ENCODE data around the gene STAMBPL1. TPM values are rescaled to one million over a fixed set of nuclear protein-coding genes. Genes with fewer than 3 reads are reported as not detected.

Gene STAMBPL1
- total RNA-seq, 1 donor from 2014 or later = 1.5 TPM

GRCh38 chr10:88922041-88922440, 42.0 kb downstream of the STAMBPL1 start:
- H3K36me3 Mint-ChIP-seq (ENCODE audit: low read depth, unreplicated experiment) = no peaks in the 10 kb centered on the region
- no peak overlapping the region for H3K4me3 Mint-ChIP-seq (ENCODE audit: unreplicated experiment)
- no peak for DNase-seq (ENCODE audit: low read depth)
- no peak for FAIRE-seq
- Histone ChIP-seq H3K4me2 (ENCODE audit: low read length) (no peak overlapping the region), H3K4me1 (ENCODE audit: insufficient read depth, low read length) (no peaks in the 10 kb centered on the region), H3K36me3 (ENCODE audit: insufficient read depth, low read length) (no peaks in the 10 kb centered on the region), H3K79me2 (ENCODE audit: insufficient read depth, low read length) (no peaks in the 10 kb centered on the region), H4K20me1 (ENCODE audit: insufficient read depth, low read length) (no peaks in the 10 kb centered on the region), H2AFZ (ENCODE audit: low read depth, low read length) (no peak overlapping the region), H3K27me3 (ENCODE audit: insufficient read depth, low read length) (no peaks in the 10 kb centered on the region), H3K27ac (ENCODE audit: low read depth, low read length) (no peak overlapping the region), H3K4me3 (ENCODE audit: insufficient read depth, low read depth, low read length) (no peak overlapping the region), H3K9ac (ENCODE audit: low read length) (no peak overlapping the region), H3K9me3 (ENCODE audit: insufficient read depth, low read depth, low read length) (no peaks in the 10 kb centered on the region)
- H3K27me3 Mint-ChIP-seq (ENCODE audit: low read depth, unreplicated experiment) = no peaks in the 10 kb centered on the region
- H3K27ac Mint-ChIP-seq (ENCODE audit: unreplicated experiment) = no peak overlapping the region
- peaks cover 7% of the 10 kb centered on the region for H3K4me1 Mint-ChIP-seq (ENCODE audit: low read depth, unreplicated experiment)
- TF ChIP-seq EZH2 (IDR thresholded peaks at IDR 0.05; ENCODE audit: insufficient read depth, low read length) (no peak), CTCF (IDR thresholded peaks at IDR 0.05; ENCODE audit: insufficient read depth, low read depth, low read length) (no peak)
- H3K9me3 Mint-ChIP-seq (ENCODE audit: unreplicated experiment) = peaks cover 2% of the 10 kb centered on the region

- Mint-ChIP-seq H3K36me3 (ENCODE audit: low read depth, unreplicated experiment) (no peaks in the 10 kb centered on the region), H3K27ac (ENCODE audit: unreplicated experiment) (no peak overlapping the region), H3K27me3 (ENCODE audit: low read depth, unreplicated experiment) (no peaks in the 10 kb centered on the region), H3K4me3 (ENCODE audit: unreplicated experiment) (no peak overlapping the region), H3K4me1 (ENCODE audit: low read depth, unreplicated experiment) (peaks cover 7% of the 10 kb centered on the region), H3K9me3 (ENCODE audit: unreplicated experiment) (peaks cover 2% of the 10 kb centered on the region)
- Histone ChIP-seq H3K9me3 (ENCODE audit: insufficient read depth, low read depth, low read length) (no peaks in the 10 kb centered on the region), H2AFZ (ENCODE audit: low read depth, low read length) (no peak overlapping the region), H3K4me2 (ENCODE audit: low read length) (no peak overlapping the region), H3K4me3 (ENCODE audit: insufficient read depth, low read depth, low read length) (no peak overlapping the region), H4K20me1 (ENCODE audit: insufficient read depth, low read length) (no peaks in the 10 kb centered on the region), H3K27me3 (ENCODE audit: insufficient read depth, low read length) (no peaks in the 10 kb centered on the region), H3K9ac (ENCODE audit: low read length) (no peak overlapping the region), H3K79me2 (ENCODE audit: insufficient read depth, low read length) (no peaks in the 10 kb centered on the region), H3K4me1 (ENCODE audit: insufficient read depth, low read length) (no peaks in the 10 kb centered on the region), H3K27ac (ENCODE audit: low read depth, low read length) (no peak overlapping the region), H3K36me3 (ENCODE audit: insufficient read depth, low read length) (no peaks in the 10 kb centered on the region)
- FAIRE-seq (peak; percentile 39), DNase-seq (ENCODE audit: low read depth) (peak; percentile 64)
- TF ChIP-seq EZH2 (IDR thresholded peaks at IDR 0.05; ENCODE audit: insufficient read depth, low read length) (no peak), CTCF (IDR thresholded peaks at IDR 0.05; ENCODE audit: insufficient read depth, low read depth, low read length) (no peak)
Observed at GRCh38 chr10:88923520-88923919, 43.5 kb downstream of the STAMBPL1 start.

GRCh38 chr10:88926566-88927415, 46.7 kb downstream of the STAMBPL1 start:
- H3K79me2 ChIP-seq (ENCODE audit: insufficient read depth, low read length) = no peaks in the 10 kb centered on the region
- no peak for TF ChIP-seq CTCF (IDR thresholded peaks at IDR 0.05; ENCODE audit: insufficient read depth, low read depth, low read length)
- no peak for TF ChIP-seq EZH2 (IDR thresholded peaks at IDR 0.05; ENCODE audit: insufficient read depth, low read length)
- Mint-ChIP-seq H3K27me3 (ENCODE audit: low read depth, unreplicated experiment) (no peaks in the 10 kb centered on the region), H3K4me3 (ENCODE audit: unreplicated experiment) (no peak overlapping the region), H3K27ac (ENCODE audit: unreplicated experiment) (no peak overlapping the region), H3K36me3 (ENCODE audit: low read depth, unreplicated experiment) (no peaks in the 10 kb centered on the region), H3K9me3 (ENCODE audit: unreplicated experiment) (peaks cover 2% of the 10 kb centered on the region), H3K4me1 (ENCODE audit: low read depth, unreplicated experiment) (peaks cover 7% of the 10 kb centered on the region)
- FAIRE-seq (peak; percentile 73), DNase-seq (ENCODE audit: low read depth) (peak; percentile 86)
- H3K4me3 ChIP-seq (ENCODE audit: insufficient read depth, low read depth, low read length) = no peak overlapping the region
- no peaks in the 10 kb centered on the region for H3K9me3 ChIP-seq (ENCODE audit: insufficient read depth, low read depth, low read length)
- no peak overlapping the region for H3K27ac ChIP-seq (ENCODE audit: low read depth, low read length)
- no peaks in the 10 kb centered on the region for H3K4me1 ChIP-seq (ENCODE audit: insufficient read depth, low read length)
- no peak overlapping the region for H2AFZ ChIP-seq (ENCODE audit: low read depth, low read length)
- peak overlapping the region; percentile 1 for H3K4me2 ChIP-seq (ENCODE audit: low read length)
- H3K27me3 ChIP-seq (ENCODE audit: insufficient read depth, low read length) = no peaks in the 10 kb centered on the region
- H3K36me3 ChIP-seq (ENCODE audit: insufficient read depth, low read length) = no peaks in the 10 kb centered on the region
- H4K20me1 ChIP-seq (ENCODE audit: insufficient read depth, low read length) = no peaks in the 10 kb centered on the region
- no peak overlapping the region for H3K9ac ChIP-seq (ENCODE audit: low read length)

Measured in astrocyte (in vitro differentiated cells and primary cell).